ENCODE measurements around the gene REC114.

The REC114 gene

GRCh38 chr15:73600413-73601335 lies 157.7 kb downstream of the REC114 start:
- no CpG with 5 or more reads among the region's 5 CpGs for WGBS (ENCODE audit: insufficient coverage, insufficient read length)
- H3K27ac ChIP-seq (ENCODE audit: low read length): no peak overlapping the region
- no peaks in the 10 kb centered on the region for H3K9me3 ChIP-seq (ENCODE audit: control insufficient read depth, insufficient read depth, low read length)
- no peak for DNase-seq (ENCODE audit: low read depth, low spot score)
- H3K27me3 ChIP-seq (ENCODE audit: control insufficient read depth, insufficient read depth, low read length): no peaks in the 10 kb centered on the region
- H3K4me1 ChIP-seq (ENCODE audit: control insufficient read depth, insufficient read depth, low read length): peaks cover 11% of the 10 kb centered on the region
- no peak overlapping the region for H3K4me3 ChIP-seq (ENCODE audit: low read length)
- no peaks in the 10 kb centered on the region for H3K36me3 ChIP-seq (ENCODE audit: control insufficient read depth, insufficient read depth, low read length)

- DNase-seq (ENCODE audit: low read depth, low spot score): no peak
- Histone ChIP-seq H3K36me3 (ENCODE audit: control insufficient read depth, insufficient read depth, low read length) (no peaks in the 10 kb centered on the region), H3K9me3 (ENCODE audit: control insufficient read depth, insufficient read depth, low read length) (no peaks in the 10 kb centered on the region), H3K27me3 (ENCODE audit: control insufficient read depth, insufficient read depth, low read length) (no peaks in the 10 kb centered on the region), H3K4me1 (ENCODE audit: control insufficient read depth, insufficient read depth, low read length) (peaks cover 11% of the 10 kb centered on the region), H3K4me3 (ENCODE audit: low read length) (no peak overlapping the region), H3K27ac (ENCODE audit: low read length) (no peak overlapping the region)
- no CpG with 5 or more reads among the region's 7 CpGs for WGBS (ENCODE audit: insufficient coverage, insufficient read length)
These were observed 158.8 kb downstream of the REC114 start for GRCh38 chr15:73601451-73602445.

- Histone ChIP-seq H3K27ac (ENCODE audit: low read length) (no peak overlapping the region), H3K27me3 (ENCODE audit: control insufficient read depth, insufficient read depth, low read length) (no peaks in the 10 kb centered on the region), H3K4me3 (ENCODE audit: low read length) (no peak overlapping the region), H3K4me1 (ENCODE audit: control insufficient read depth, insufficient read depth, low read length) (peaks cover 7% of the 10 kb centered on the region), H3K36me3 (ENCODE audit: control insufficient read depth, insufficient read depth, low read length) (no peaks in the 10 kb centered on the region), H3K9me3 (ENCODE audit: control insufficient read depth, insufficient read depth, low read length) (no peaks in the 10 kb centered on the region)
- WGBS (ENCODE audit: insufficient coverage, insufficient read length): no CpG with 5 or more reads among the region's 1 CpG
- DNase-seq (ENCODE audit: low read depth, low spot score): no peak
These were observed 159.5 kb downstream of the REC114 start for GRCh38 chr15:73602446-73602843.

- no peaks in the 10 kb centered on the region for H3K9me3 ChIP-seq (ENCODE audit: control insufficient read depth, insufficient read depth, low read length)
- no CpG with 5 or more reads among the region's 2 CpGs for WGBS (ENCODE audit: insufficient coverage, insufficient read length)
- no peak for DNase-seq (ENCODE audit: low read depth, low spot score)
- no peaks in the 10 kb centered on the region for H3K27me3 ChIP-seq (ENCODE audit: control insufficient read depth, insufficient read depth, low read length)
- H3K4me1 ChIP-seq (ENCODE audit: control insufficient read depth, insufficient read depth, low read length): peaks cover 5% of the 10 kb centered on the region
- no peak overlapping the region for H3K27ac ChIP-seq (ENCODE audit: low read length)
- H3K4me3 ChIP-seq (ENCODE audit: low read length): no peak overlapping the region
- no peaks in the 10 kb centered on the region for H3K36me3 ChIP-seq (ENCODE audit: control insufficient read depth, insufficient read depth, low read length)
These were observed 160.0 kb downstream of the REC114 start for GRCh38 chr15:73602992-73603391.

- Histone ChIP-seq H3K9me3 (ENCODE audit: control insufficient read depth, insufficient read depth, low read length) (no peaks in the 10 kb centered on the region), H3K27ac (ENCODE audit: low read length) (no peak overlapping the region), H3K4me1 (ENCODE audit: control insufficient read depth, insufficient read depth, low read length) (peaks cover 3% of the 10 kb centered on the region; the same call in 1 of the 2 replicates), H3K27me3 (ENCODE audit: control insufficient read depth, insufficient read depth, low read length) (no peaks in the 10 kb centered on the region), H3K4me3 (ENCODE audit: low read length) (no peak overlapping the region), H3K36me3 (ENCODE audit: control insufficient read depth, insufficient read depth, low read length) (no peaks in the 10 kb centered on the region)
- no peak for DNase-seq (ENCODE audit: low read depth, low spot score)
- WGBS (ENCODE audit: insufficient coverage, insufficient read length): no CpG with 5 or more reads among the region's 1 CpG
These were observed 161.5 kb downstream of the REC114 start for GRCh38 chr15:73604477-73604876.

DNA sequence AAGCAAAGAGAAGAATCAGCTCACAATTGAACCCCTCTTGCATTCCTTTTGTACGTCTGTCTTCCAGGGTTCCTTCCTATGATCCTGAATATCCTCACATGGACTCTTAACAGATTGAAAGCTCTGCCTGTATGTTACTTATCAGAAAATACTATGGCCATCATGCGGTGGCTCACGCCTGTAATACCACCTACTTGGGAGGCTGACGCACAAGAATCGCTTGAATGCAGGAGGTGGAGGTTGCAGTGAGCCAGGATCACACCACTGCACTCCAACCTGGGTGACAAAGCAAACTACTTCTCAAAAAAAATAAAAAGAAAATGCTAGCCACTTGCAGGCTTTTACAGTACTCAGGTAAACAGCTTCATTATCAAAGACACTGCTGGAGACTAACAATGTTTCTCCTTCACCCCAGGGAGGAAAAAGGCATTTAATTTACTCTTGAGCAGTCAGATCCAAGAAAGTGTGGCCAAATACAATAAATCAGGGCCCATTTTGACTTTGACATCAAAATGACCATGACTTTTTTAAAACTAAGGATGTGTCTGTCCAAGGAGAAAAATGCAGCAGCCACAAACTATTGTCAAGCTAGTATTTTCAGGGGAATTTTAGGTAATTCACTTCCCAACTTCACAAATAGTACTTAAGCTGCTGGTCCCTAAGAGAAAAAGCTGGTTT lies 162.9 kb downstream of the REC114 start:
- no peaks in the 10 kb centered on the region for H3K27me3 ChIP-seq (ENCODE audit: control insufficient read depth, insufficient read depth, low read length)
- no peak for DNase-seq (ENCODE audit: low read depth, low spot score)
- H3K9me3 ChIP-seq (ENCODE audit: control insufficient read depth, insufficient read depth, low read length): no peaks in the 10 kb centered on the region
- no peak overlapping the region for H3K4me3 ChIP-seq (ENCODE audit: low read length)
- no peaks in the 10 kb centered on the region for H3K36me3 ChIP-seq (ENCODE audit: control insufficient read depth, insufficient read depth, low read length)
- peaks cover 2% of the 10 kb centered on the region; the same call in 1 of the 2 replicates for H3K4me1 ChIP-seq (ENCODE audit: control insufficient read depth, insufficient read depth, low read length)
- no CpG with 5 or more reads among the region's 5 CpGs for WGBS (ENCODE audit: insufficient coverage, insufficient read length)
- H3K27ac ChIP-seq (ENCODE audit: low read length): no peak overlapping the region

DNA sequence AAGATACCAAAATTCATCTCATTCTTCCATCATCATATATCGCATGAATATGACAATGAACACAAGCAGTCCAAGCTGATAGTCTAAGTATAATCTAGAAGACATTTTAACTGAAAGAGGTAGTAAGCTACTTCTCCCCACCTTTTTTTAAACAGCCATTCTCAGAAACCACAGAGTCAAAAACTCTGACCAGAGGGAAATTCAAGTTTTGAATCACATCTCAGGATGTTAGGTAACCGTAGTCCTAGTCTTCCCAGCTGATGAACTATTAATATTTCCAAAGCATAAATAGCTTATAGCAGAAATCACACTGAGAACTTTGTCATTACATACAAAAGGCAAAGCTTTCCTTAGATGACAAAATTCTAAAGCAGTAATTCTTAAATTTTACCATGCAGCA lies 164.4 kb downstream of the REC114 start:
- Histone ChIP-seq H3K27me3 (ENCODE audit: control insufficient read depth, insufficient read depth, low read length) (no peaks in the 10 kb centered on the region), H3K4me3 (ENCODE audit: low read length) (no peak overlapping the region), H3K27ac (ENCODE audit: low read length) (no peak overlapping the region), H3K36me3 (ENCODE audit: control insufficient read depth, insufficient read depth, low read length) (no peaks in the 10 kb centered on the region), H3K4me1 (ENCODE audit: control insufficient read depth, insufficient read depth, low read length) (no peaks in the 10 kb centered on the region; the same call in 1 of the 2 replicates), H3K9me3 (ENCODE audit: control insufficient read depth, insufficient read depth, low read length) (no peaks in the 10 kb centered on the region)
- DNase-seq (ENCODE audit: low read depth, low spot score): no peak
- 100% methylated on average over 1 of the region's 2 CpGs for WGBS (ENCODE audit: insufficient coverage, insufficient read length)

GRCh38 chr15:73607843-73608242 lies 164.9 kb downstream of the REC114 start:
- no peaks in the 10 kb centered on the region for H3K9me3 ChIP-seq (ENCODE audit: control insufficient read depth, insufficient read depth, low read length)
- no CpG with 5 or more reads among the region's 1 CpG for WGBS (ENCODE audit: insufficient coverage, insufficient read length)
- H3K36me3 ChIP-seq (ENCODE audit: control insufficient read depth, insufficient read depth, low read length): no peaks in the 10 kb centered on the region
- H3K27ac ChIP-seq (ENCODE audit: low read length): no peak overlapping the region
- H3K27me3 ChIP-seq (ENCODE audit: control insufficient read depth, insufficient read depth, low read length): no peaks in the 10 kb centered on the region
- DNase-seq (ENCODE audit: low read depth, low spot score): no peak
- H3K4me3 ChIP-seq (ENCODE audit: low read length): no peak overlapping the region
- H3K4me1 ChIP-seq (ENCODE audit: control insufficient read depth, insufficient read depth, low read length): no peaks in the 10 kb centered on the region; the same call in 1 of the 2 replicates

- Histone ChIP-seq H3K9me3 (ENCODE audit: control insufficient read depth, insufficient read depth, low read length) (no peaks in the 10 kb centered on the region), H3K4me3 (ENCODE audit: low read length) (no peak overlapping the region), H3K27ac (ENCODE audit: low read length) (no peak overlapping the region), H3K27me3 (ENCODE audit: control insufficient read depth, insufficient read depth, low read length) (no peaks in the 10 kb centered on the region), H3K4me1 (ENCODE audit: control insufficient read depth, insufficient read depth, low read length) (no peaks in the 10 kb centered on the region; the same call in 1 of the 2 replicates), H3K36me3 (ENCODE audit: control insufficient read depth, insufficient read depth, low read length) (no peaks in the 10 kb centered on the region)
- WGBS (ENCODE audit: insufficient coverage, insufficient read length): no CpG with 5 or more reads among the region's 1 CpG
- DNase-seq (ENCODE audit: low read depth, low spot score): no peak
These were observed 165.5 kb downstream of the REC114 start for GRCh38 chr15:73608475-73608874.

DNA sequence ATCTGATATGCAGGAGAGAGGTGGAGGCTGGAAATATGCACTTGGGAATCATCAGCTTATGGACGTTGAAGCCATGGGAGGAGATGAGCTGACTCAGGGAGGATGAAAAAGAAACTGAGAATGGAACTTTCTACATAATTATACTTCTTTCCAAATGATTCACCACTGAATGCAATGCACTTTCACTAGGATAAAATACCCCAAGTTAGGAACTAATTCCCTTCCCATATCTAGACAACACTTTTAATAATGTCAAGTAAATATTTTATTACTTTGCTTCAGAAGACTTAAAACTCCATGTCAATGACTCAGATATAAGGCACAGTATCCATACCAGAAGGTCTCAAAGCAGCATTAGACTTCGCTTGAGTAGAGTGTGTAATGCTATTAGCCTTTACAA lies 166.0 kb downstream of the REC114 start:
- no CpG with 5 or more reads among the region's 2 CpGs for WGBS (ENCODE audit: insufficient coverage, insufficient read length)
- Histone ChIP-seq H3K36me3 (ENCODE audit: control insufficient read depth, insufficient read depth, low read length) (no peaks in the 10 kb centered on the region), H3K27ac (ENCODE audit: low read length) (no peak overlapping the region), H3K4me1 (ENCODE audit: control insufficient read depth, insufficient read depth, low read length) (no peaks in the 10 kb centered on the region; the same call in 1 of the 2 replicates), H3K4me3 (ENCODE audit: low read length) (no peak overlapping the region), H3K27me3 (ENCODE audit: control insufficient read depth, insufficient read depth, low read length) (no peaks in the 10 kb centered on the region), H3K9me3 (ENCODE audit: control insufficient read depth, insufficient read depth, low read length) (no peaks in the 10 kb centered on the region)
- no peak for DNase-seq (ENCODE audit: low read depth, low spot score)

Measured in iPS DF 6.9 (cell line).